OCI-LY1 (cell line): Measurements from ENCODE around the gene C22orf23.

Experiments used
- H2AFZ ChIP-seq: fragments of 200-600 bp; sonication (generic), shearing (Covaris generic); 2 replicates; pipeline ENCODE4 v1.6.0; 2014; ENCODE audit warnings: antibody characterized with exemption, mild to moderate bottlenecking, low read length
- H3F3A ChIP-seq: fragments of 200-600 bp; sonication (generic), shearing (Covaris generic); 2 replicates; pipeline ENCODE4 v1.6.0; 2014; ENCODE audit warnings: mild to moderate bottlenecking, antibody characterized with exemption, low read length, moderate library complexity; ENCODE audit not compliant: insufficient read depth
- H3K27ac ChIP-seq: fragments of 200-600 bp; sonication (generic); 2 replicates; pipeline ENCODE4 v1.5.1; 2014; ENCODE audit warnings: low read length, mixed run types, mild to moderate bottlenecking, low read depth; ENCODE audit not compliant: poor library complexity, severe bottlenecking
- H3K27me3 ChIP-seq: fragments of 200-600 bp; sonication (generic); 2 replicates; pipeline ENCODE4 v1.6.0; 2014; ENCODE audit warnings: antibody characterized with exemption, mild to moderate bottlenecking, low read length, moderate library complexity; ENCODE audit not compliant: insufficient read depth
- H3K36me3 ChIP-seq: fragments of 200-600 bp; sonication (generic); 2 replicates; pipeline ENCODE4 v1.6.1; 2014; ENCODE audit warnings: mild to moderate bottlenecking, antibody characterized with exemption, low read length, moderate library complexity, mixed read lengths; ENCODE audit not compliant: insufficient read depth
- H3K4me1 ChIP-seq: fragments of 200-600 bp; sonication (generic); 2 replicates; pipeline ENCODE4 v1.5.1; 2014; ENCODE audit warnings: mild to moderate bottlenecking, low read length, moderate library complexity; ENCODE audit not compliant: insufficient read depth, severe bottlenecking
- H3K4me2 ChIP-seq: fragments of 200-600 bp; sonication (generic), shearing (Covaris generic); 2 replicates; pipeline ENCODE4 v1.6.1; 2014; ENCODE audit warnings: low read length
- H3K4me3 ChIP-seq: fragments of 200-600 bp; sonication (generic); 2 replicates; pipeline ENCODE4 v1.5.1; 2014; ENCODE audit warnings: low read length, low read depth, mild to moderate bottlenecking, mixed read lengths; ENCODE audit not compliant: poor library complexity, severe bottlenecking
- H3K79me2 ChIP-seq: fragments of 200-600 bp; shearing (Covaris generic); 2 replicates; pipeline ENCODE4 v1.6.1; 2016; ENCODE audit warnings: mixed run types, low read length, mixed read lengths; ENCODE audit not compliant: insufficient read depth
- H3K9ac ChIP-seq: fragments of 200-600 bp; sonication (generic), shearing (Covaris generic); 2 replicates; pipeline ENCODE4 v1.6.1; 2014; ENCODE audit warnings: mild to moderate bottlenecking, low read length, mixed read lengths
- H3K9me2 ChIP-seq: fragments of 200-600 bp; sonication (generic), shearing (Covaris generic); 2 replicates; pipeline ENCODE4 v1.6.1; 2014; ENCODE audit warnings: low read depth, mild to moderate bottlenecking, low read length, mixed read lengths
- H3K9me3 ChIP-seq: fragments of 200-600 bp; shearing (Covaris generic); 2 replicates; pipeline ENCODE4 v1.6.1; 2014; ENCODE audit warnings: low read length, mixed read lengths
- H4K20me1 ChIP-seq: fragments of 200-600 bp; sonication (generic), shearing (Covaris generic); 2 replicates; pipeline ENCODE4 v1.6.0; 2016; ENCODE audit warnings: mild to moderate bottlenecking, low read length; ENCODE audit not compliant: insufficient read depth
- CTCF ChIP-seq: fragments of 200-600 bp; sonication (generic), shearing (Covaris generic); IDR thresholded peaks from 2 replicates; pipeline ENCODE4 v1.5.1; 2017; ENCODE audit warnings: mild to moderate bottlenecking, antibody characterized with exemption, low read length, moderate library complexity, mixed read lengths
- EZH2 ChIP-seq: fragments of 200-600 bp; sonication (generic), shearing (Covaris generic); IDR thresholded peaks from 2 replicates; pipeline ENCODE4 v1.8.0; 2017; ENCODE audit warnings: borderline replicate concordance, mixed run types, mild to moderate bottlenecking, antibody characterized with exemption, low read length, moderate library complexity, mixed read lengths

The C22orf23 gene

GRCh38 chr22:37985050-37985585 lies 31.7 kb upstream of the C22orf23 start:
- TF ChIP-seq EZH2 (no peak), CTCF (no peak)
- Histone ChIP-seq H3K9me3 (no peaks in the 10 kb centered on the region), H3K27ac (no peak overlapping the region), H3K9me2 (no peaks in the 10 kb centered on the region), H3K4me3 (no peak overlapping the region), H3K9ac (no peak overlapping the region), H3K4me1 (no peaks in the 10 kb centered on the region), H4K20me1 (no peaks in the 10 kb centered on the region), H2AFZ (no peak overlapping the region), H3F3A (no peaks in the 10 kb centered on the region), H3K4me2 (no peak overlapping the region), H3K36me3 (no peaks in the 10 kb centered on the region; the same call in 1 of the 2 replicates), H3K79me2 (no peaks in the 10 kb centered on the region), H3K27me3 (no peaks in the 10 kb centered on the region)

GRCh38 chr22:37983860-37984791 lies 30.7 kb upstream of the C22orf23 start, which contains the start of gene SOX10:
TSS of gene SOX10 (minus strand) at chr22:37984555. CDS start at chr22:37983784, 771 bp downstream.
- H3K36me3 ChIP-seq: no peaks in the 10 kb centered on the region; the same call in 1 of the 2 replicates
- TF ChIP-seq EZH2: no peak
- TF ChIP-seq CTCF: no peak
- no peaks in the 10 kb centered on the region for H3K4me1 ChIP-seq
- no peaks in the 10 kb centered on the region for H3K9me3 ChIP-seq
- no peaks in the 10 kb centered on the region for H4K20me1 ChIP-seq
- H3F3A ChIP-seq: no peaks in the 10 kb centered on the region
- H3K27me3 ChIP-seq: no peaks in the 10 kb centered on the region
- no peaks in the 10 kb centered on the region for H3K9me2 ChIP-seq
- H3K27ac ChIP-seq: no peak within 1 kb of the TSS
- no peak within 1 kb of the TSS for H2AFZ ChIP-seq
- no peak within 1 kb of the TSS for H3K4me2 ChIP-seq
- H3K9ac ChIP-seq: no peak within 1 kb of the TSS
- H3K4me3 ChIP-seq: no peak within 1 kb of the TSS
- no peaks in the 10 kb centered on the region for H3K79me2 ChIP-seq

- H3K36me3 ChIP-seq: no peaks in the 10 kb centered on the region; the same call in 1 of the 2 replicates
- H3K27me3 ChIP-seq: no peaks in the 10 kb centered on the region
- no peaks in the 10 kb centered on the region for H3K4me1 ChIP-seq
- H3K4me2 ChIP-seq: no peak overlapping the region
- peak; percentile 50; the same call in 1 of the 2 replicates for TF ChIP-seq CTCF
- no peak for TF ChIP-seq EZH2
- H3K79me2 ChIP-seq: no peaks in the 10 kb centered on the region
- H3K27ac ChIP-seq: no peak overlapping the region
- no peaks in the 10 kb centered on the region for H4K20me1 ChIP-seq
- H3K9me2 ChIP-seq: no peaks in the 10 kb centered on the region
- H3K4me3 ChIP-seq: no peak overlapping the region
- H3K9me3 ChIP-seq: no peaks in the 10 kb centered on the region
- H2AFZ ChIP-seq: no peak overlapping the region
- H3F3A ChIP-seq: no peaks in the 10 kb centered on the region
- no peak overlapping the region for H3K9ac ChIP-seq
These were observed 29.8 kb upstream of the C22orf23 start for GRCh38 chr22:37982938-37983859.
